Uterus (tissue), 2 donors: ENCODE measurements around the gene TNPO2.

Source experiments
- CTCF ChIP-seq, 4 experiments: fragments of 200-600 bp in 2 of 4; fragments of 450-650 bp in 2 of 4; sonication (generic) in 2 of 4; IDR thresholded peaks; one replicate each; pipeline ENCODE4 v1.5.1; 2016 to 2019; ENCODE audit warnings: antibody characterized with exemption in 4 of 4, mild to moderate bottlenecking in 2 of 4, moderate library complexity in 1 of 4
- POLR2A ChIP-seq, 2 donors: fragments of 450-650 bp; IDR thresholded peaks; one replicate each; pipeline ENCODE4 v1.6.1; 2016; ENCODE audit warnings: antibody characterized with exemption in 2 of 2, mild to moderate bottlenecking in 1 of 2, moderate library complexity in 1 of 2

- TF ChIP-seq CTCF (IDR thresholded peaks at IDR 0.05): no peak
- no peak for TF ChIP-seq POLR2A (IDR thresholded peaks at IDR 0.05)
Measured at GRCh38 chr19:12676928-12677327, 46.8 kb downstream of the TNPO2 start.
